BLaER1 treated with 17β-estradiol and CSF1 and Interleukin-3, amounts not matched to agents 10 nM and 100 nM (cell line): ENCODE results near the gene FRMD4A.

ENCODE experiments used
- H3K27ac ChIP-seq, 11 experiments: shearing (Covaris generic); formaldehyde crosslinking; 2 replicates each; pipeline ENCODE4 v1.8.1; 2022
- H3K27me3 ChIP-seq, 11 experiments: shearing (Covaris generic); formaldehyde crosslinking; 2 replicates each; pipeline ENCODE4 v1.8.1; 2022
- H3K36me3 ChIP-seq, 11 experiments: shearing (Covaris generic); formaldehyde crosslinking; 2 replicates each; pipeline ENCODE4 v1.8.1; 2022
- H3K4me1 ChIP-seq, 10 experiments: shearing (Covaris generic); formaldehyde crosslinking; 2 replicates each; pipeline ENCODE4 v1.8.1; 2022
- H3K4me2 ChIP-seq, 11 experiments: shearing (Covaris generic); formaldehyde crosslinking; 2 replicates each; pipeline ENCODE4 v1.8.1; 2022
- H3K4me3 ChIP-seq, 10 experiments: shearing (Covaris generic); formaldehyde crosslinking; 2 replicates each; pipeline ENCODE4 v1.8.1; 2022
- H3K9ac ChIP-seq, 11 experiments: shearing (Covaris generic); formaldehyde crosslinking; 2 replicates each; pipeline ENCODE4 v1.8.1; 2022
- H3K9me3 ChIP-seq, 11 experiments: shearing (Covaris generic); formaldehyde crosslinking; replicated peaks in 1 of 11; 2 replicates each; pipeline ENCODE4 v1.8.1; 2022
- H4K20me1 ChIP-seq, 11 experiments: shearing (Covaris generic); formaldehyde crosslinking; 2 replicates each; pipeline ENCODE4 v1.8.1; 2022
- Cebpa-rat ChIP-seq, 11 experiments: shearing (Covaris generic); IDR thresholded peaks; 2 replicates each; pipeline ENCODE4 v1.8.1; 2022

Gene FRMD4A

GRCh38 chr10:13637303-13637856 is 693.3 kb downstream of the FRMD4A start:
- Histone ChIP-seq H3K27me3 (no peaks in the 10 kb centered on the region), H3K9me3 (peaks cover 17 to 30% (median 23%) of the 10 kb centered on the region in 11 experiments), H3K9ac (no peak overlapping the region), H3K27ac (no peak overlapping the region), H4K20me1 (no peaks in the 10 kb centered on the region), H3K4me1 (peaks cover 0 to 23% (median 0%) of the 10 kb centered on the region in 10 experiments; a peak in 4 of 20 replicates), H3K36me3 (peaks cover 58 to 78% (median 64%) of the 10 kb centered on the region in 11 experiments), H3K4me2 (no peak overlapping the region), H3K4me3 (no peak overlapping the region)
- TF ChIP-seq Cebpa-rat (IDR thresholded peaks at IDR 0.05) = no peak

GRCh38 chr10:13636776-13637175 is 693.9 kb downstream of the FRMD4A start:
- Histone ChIP-seq H3K9ac (no peak overlapping the region), H3K27ac (no peak overlapping the region), H3K9me3 (peaks cover 11 to 24% (median 17%) of the 10 kb centered on the region in 11 experiments), H3K36me3 (peaks cover 52 to 76% (median 59%) of the 10 kb centered on the region in 11 experiments), H4K20me1 (no peaks in the 10 kb centered on the region), H3K27me3 (no peaks in the 10 kb centered on the region), H3K4me3 (no peak overlapping the region), H3K4me1 (peaks cover 0 to 29% (median 0%) of the 10 kb centered on the region in 10 experiments; a peak in 4 of 20 replicates), H3K4me2 (no peak overlapping the region)
- no peak for TF ChIP-seq Cebpa-rat (IDR thresholded peaks at IDR 0.05)

GRCh38 chr10:13634207-13634606 is 696.5 kb downstream of the FRMD4A start:
- Histone ChIP-seq H3K36me3 (peaks cover 49 to 75% (median 57%) of the 10 kb centered on the region in 11 experiments), H3K4me3 (no peak overlapping the region), H3K9ac (no peak overlapping the region), H3K27ac (no peak overlapping the region), H3K9me3 (no peaks in the 10 kb centered on the region), H3K4me2 (peak overlapping the region in 1 of 11 experiments; percentile 18; a peak in 1 of 22 replicates), H3K4me1 (peaks cover 0 to 39% (median 0%) of the 10 kb centered on the region in 10 experiments; a peak in 4 of 20 replicates), H4K20me1 (0 out of 22 replicates have a peak, but pooled peaks cover 0 to 4% (median 0%) of the 10 kb centered on the region in 11 experiments), H3K27me3 (no peaks in the 10 kb centered on the region)
- no peak for TF ChIP-seq Cebpa-rat (IDR thresholded peaks at IDR 0.05)

- Histone ChIP-seq H3K9me3 (no peaks in the 10 kb centered on the region), H3K9ac (no peak overlapping the region), H3K4me2 (peak overlapping the region in 1 of 11 experiments; percentile 18; a peak in 3 of 22 replicates), H3K27ac (no peak overlapping the region), H4K20me1 (peaks cover 0 to 4% (median 0%) of the 10 kb centered on the region in 11 experiments; a peak in 1 of 22 replicates), H3K4me1 (peaks cover 0 to 39% (median 0%) of the 10 kb centered on the region in 10 experiments; a peak in 4 of 20 replicates), H3K4me3 (no peak overlapping the region), H3K36me3 (peaks cover 44 to 70% (median 57%) of the 10 kb centered on the region in 11 experiments), H3K27me3 (no peaks in the 10 kb centered on the region)
- TF ChIP-seq Cebpa-rat (IDR thresholded peaks at IDR 0.05) = no peak
Observed at GRCh38 chr10:13633689-13634088, 697.0 kb downstream of the FRMD4A start.

- no peak for TF ChIP-seq Cebpa-rat (IDR thresholded peaks at IDR 0.05)
- Histone ChIP-seq H4K20me1 (peaks cover 0 to 4% (median 0%) of the 10 kb centered on the region in 11 experiments; a peak in 1 of 22 replicates), H3K9me3 (no peaks in the 10 kb centered on the region), H3K27me3 (no peaks in the 10 kb centered on the region), H3K4me2 (peak overlapping the region in 1 of 11 experiments; percentile 29; a peak in 1 of 22 replicates), H3K27ac (no peak overlapping the region), H3K9ac (no peak overlapping the region), H3K4me1 (peaks cover 0 to 39% (median 0%) of the 10 kb centered on the region in 10 experiments; a peak in 4 of 20 replicates), H3K36me3 (peaks cover 38 to 67% (median 56%) of the 10 kb centered on the region in 11 experiments), H3K4me3 (no peak overlapping the region)
Observed at GRCh38 chr10:13632884-13633440, 697.8 kb downstream of the FRMD4A start.

- Histone ChIP-seq H3K9ac (no peak overlapping the region), H3K4me3 (no peak overlapping the region), H3K4me2 (peak overlapping the region in 2 of 11 experiments; percentile 29 to 31; a peak in 3 of 22 replicates), H3K9me3 (no peaks in the 10 kb centered on the region), H3K27ac (no peak overlapping the region), H3K36me3 (peaks cover 41 to 69% (median 58%) of the 10 kb centered on the region in 11 experiments), H4K20me1 (peaks cover 0 to 4% (median 0%) of the 10 kb centered on the region in 11 experiments; a peak in 1 of 22 replicates), H3K27me3 (no peaks in the 10 kb centered on the region), H3K4me1 (peaks cover 0 to 39% (median 0%) of the 10 kb centered on the region in 10 experiments; a peak in 4 of 20 replicates)
- TF ChIP-seq Cebpa-rat (IDR thresholded peaks at IDR 0.05) = no peak
Observed at GRCh38 chr10:13632440-13632839, 698.3 kb downstream of the FRMD4A start.

GRCh38 chr10:13631594-13631993 is 699.1 kb downstream of the FRMD4A start:
- Histone ChIP-seq H4K20me1 (peaks cover 0 to 4% (median 0%) of the 10 kb centered on the region in 11 experiments; a peak in 1 of 22 replicates), H3K27ac (no peak overlapping the region), H3K27me3 (no peaks in the 10 kb centered on the region), H3K9ac (no peak overlapping the region), H3K4me1 (peaks cover 0 to 39% (median 0%) of the 10 kb centered on the region in 10 experiments; a peak in 4 of 20 replicates), H3K36me3 (peaks cover 48 to 76% (median 65%) of the 10 kb centered on the region in 11 experiments), H3K4me2 (peak overlapping the region in 2 of 11 experiments; percentile 29 to 31; a peak in 4 of 22 replicates), H3K4me3 (no peak overlapping the region), H3K9me3 (no peaks in the 10 kb centered on the region)
- no peak for TF ChIP-seq Cebpa-rat (IDR thresholded peaks at IDR 0.05)

- Histone ChIP-seq H3K9me3 (no peaks in the 10 kb centered on the region), H3K4me1 (peaks cover 0 to 39% (median 0%) of the 10 kb centered on the region in 10 experiments; a peak in 4 of 20 replicates), H3K4me3 (no peak overlapping the region), H3K9ac (no peak overlapping the region), H3K27ac (no peak overlapping the region), H3K4me2 (no peak overlapping the region), H3K27me3 (no peaks in the 10 kb centered on the region), H4K20me1 (peaks cover 0 to 6% (median 0%) of the 10 kb centered on the region in 11 experiments; a peak in 1 of 22 replicates), H3K36me3 (peaks cover 62 to 84% (median 73%) of the 10 kb centered on the region in 11 experiments)
- no peak for TF ChIP-seq Cebpa-rat (IDR thresholded peaks at IDR 0.05)
Observed at GRCh38 chr10:13630231-13630630, 700.5 kb downstream of the FRMD4A start.

GRCh38 chr10:13629116-13629515 is 701.6 kb downstream of the FRMD4A start:
- H3K9me3 ChIP-seq = no peaks in the 10 kb centered on the region
- no peaks in the 10 kb centered on the region for H3K27me3 ChIP-seq
- H3K36me3 ChIP-seq = peaks cover 67 to 85% (median 76%) of the 10 kb centered on the region in 11 experiments
- peaks cover 0 to 33% (median 0%) of the 10 kb centered on the region in 10 experiments; a peak in 4 of 20 replicates for H3K4me1 ChIP-seq
- TF ChIP-seq Cebpa-rat (IDR thresholded peaks at IDR 0.05) = no peak
- no peak overlapping the region for H3K4me2 ChIP-seq
- no peak overlapping the region for H3K4me3 ChIP-seq
- no peak overlapping the region for H3K9ac ChIP-seq
- no peak overlapping the region for H3K27ac ChIP-seq
- H4K20me1 ChIP-seq = peaks cover 0 to 6% (median 0%) of the 10 kb centered on the region in 11 experiments; a peak in 1 of 22 replicates
